SU-DHL-6 (cell line): ENCODE measurements around the gene FANCI.

ENCODE experiments used
- CTCF ChIP-seq: fragments of 200-600 bp; sonication (generic); IDR thresholded peaks from one replicate; pipeline ENCODE4 v1.5.1; 2017; ENCODE audit warnings: antibody characterized with exemption, mild to moderate bottlenecking, low read length, moderate library complexity; ENCODE audit not compliant: insufficient read depth, poor library complexity, severe bottlenecking
- EZH2phosphoT487 ChIP-seq: fragments of 200-600 bp; sonication (generic), shearing (Covaris generic); conservative IDR thresholded peaks from 2 replicates; pipeline ENCODE4 v1.6.1; 2018; ENCODE audit warnings: mild to moderate bottlenecking, antibody characterized with exemption, low read length, moderate library complexity, mixed read lengths

- TF ChIP-seq CTCF (no peak), EZH2phosphoT487 (no peak)
Observed at GRCh38 chr15:89326316-89326715, 82.5 kb downstream of the FANCI start.
